SK-N-SH (cell line): ENCODE results near the gene BCL2L13.

Experiments used
- CTCF ChIP-seq: fragments of 200-600 bp; sonication (generic); IDR thresholded peaks from 2 replicates; pipeline ENCODE4 v1.6.1; 2017; ENCODE audit warnings: antibody characterized with exemption, mild to moderate bottlenecking, moderate library complexity
- EP300 ChIP-seq, 2 experiments: IDR thresholded peaks; 2 replicates each; pipeline versions ENCODE4 v1.4.0 to v1.6.1; 2012; ENCODE audit warnings: borderline replicate concordance in 1 of 2, low read depth in 1 of 2, low read length in 1 of 2
- GABPA ChIP-seq: IDR thresholded peaks from 2 replicates; pipeline ENCODE4 v1.4.0; 2012; ENCODE audit warnings: low read depth, mild to moderate bottlenecking
- MAX ChIP-seq: IDR thresholded peaks from 2 replicates; pipeline ENCODE4 v1.4.0; 2012; ENCODE audit warnings: low read depth
- MXI1 ChIP-seq: IDR thresholded peaks from 2 replicates; pipeline ENCODE4 v1.6.1; 2012; ENCODE audit warnings: mild to moderate bottlenecking, low read depth, low read length, improper control_type of control experiment
- NRF1 ChIP-seq: IDR thresholded peaks from 2 replicates; pipeline ENCODE4 v1.6.1; 2012; ENCODE audit warnings: low read depth, mild to moderate bottlenecking, low read length
- POLR2AphosphoS5 ChIP-seq: IDR thresholded peaks from 2 replicates; pipeline ENCODE4 v1.6.1; 2012; ENCODE audit warnings: low read depth, low read length
- RCOR1 ChIP-seq: fragments of 150-350 bp; IDR thresholded peaks from 2 replicates; pipeline ENCODE4 v1.6.1; 2017; ENCODE audit warnings: antibody characterized with exemption, low read length
- SMC3 ChIP-seq: IDR thresholded peaks from 2 replicates; pipeline ENCODE4 v1.6.1; 2012; ENCODE audit warnings: low read depth, low read length, improper control_type of control experiment

GRCh38 chr22:17753401-17753989 lies 114.9 kb downstream of the BCL2L13 start:
- TF ChIP-seq RCOR1 (no peak), MXI1 (no peak), CTCF (no peak), GABPA (no peak), POLR2AphosphoS5 (no peak), MAX (no peak), SMC3 (no peak), EP300 (IDR thresholded peaks at IDR 0.05; ENCODE audit: borderline replicate concordance in 1 of 2, low read depth in 1 of 2, low read length in 1 of 2) (no peak), NRF1 (no peak)
